SK-N-SH treated with all-trans-retinoic acid at 6 μM for 48 hours (cell line): ENCODE measurements around the gene DIPK1B.

Experiments used
- ARNTL ChIP-seq: fragments of 450-650 bp; formaldehyde crosslinking; IDR thresholded peaks from 2 replicates; pipeline ENCODE4 v1.5.0; 2020; ENCODE audit warnings: low read depth, mild to moderate bottlenecking, moderate library complexity, borderline replicate concordance
- ZFP3 ChIP-seq: fragments of 250-450 bp; sonication (Bioruptor Pico); IDR thresholded peaks from 2 replicates; pipeline ENCODE4 v1.5.0; 2020; ENCODE audit warnings: mild to moderate bottlenecking, moderate library complexity

GRCh38 chr9:136723989-136724388, 11.6 kb downstream of the DIPK1B start:
- no peak for TF ChIP-seq ZFP3 (CRISPR knock-in tag)
- TF ChIP-seq ARNTL (CRISPR knock-in tag) = no peak
